Measurements from ENCODE around the gene PMM1. TPM values are rescaled to one million over a fixed set of nuclear protein-coding genes. Genes with fewer than 3 reads are reported as not detected.

PMM1 gene
- total RNA-seq, 1 experiment from 2014 or later: 19.8 TPM

DNA sequence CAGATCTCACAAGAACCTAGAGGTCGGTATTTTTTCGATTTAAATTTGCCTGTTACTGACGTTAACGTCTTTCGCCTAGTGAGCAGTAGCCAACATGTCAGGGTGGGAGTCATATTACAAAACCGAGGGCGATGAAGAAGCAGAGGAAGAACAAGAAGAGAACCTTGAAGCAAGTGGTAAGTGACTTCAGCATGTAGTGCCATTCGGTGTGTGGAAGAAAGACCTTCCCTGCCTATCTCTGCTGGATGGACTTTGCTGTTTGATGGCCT is 32.2 kb upstream of the PMM1 start:
- peak overlapping the region; percentile 95 for H3K4me3 Mint-ChIP-seq
- no peak for TF ChIP-seq CTCF (conservative IDR thresholded peaks at IDR 0.05)
- no CpG with 5 or more reads among the region's 8 CpGs for WGBS (ENCODE audit: extremely low coverage, insufficient read length, low lambda C conversion rate)
- Histone ChIP-seq H3K14ac (ENCODE audit: insufficient read depth, low read length) (0 out of 2 replicates have a peak overlapping the region, but pooled peaks have one; percentile 37), H3K9ac (ENCODE audit: extremely low read depth, insufficient read length, low read length) (peak overlapping the region; percentile 98), H3K79me2 (ENCODE audit: insufficient read depth, low read length) (peaks cover 8% of the 10 kb centered on the region; the same call in 1 of the 2 replicates), H4K91ac (ENCODE audit: insufficient read length, low read depth, low read length) (no peak overlapping the region), H3K56ac (ENCODE audit: insufficient read length, low read depth, low read length) (peak overlapping the region; percentile 18), H3K79me1 (ENCODE audit: insufficient read depth, low read depth, low read length, poor library complexity, severe bottlenecking) (no peaks in the 10 kb centered on the region), H3K4me1 (ENCODE audit: insufficient read depth, low read length) (no peaks in the 10 kb centered on the region), H2AFZ (ENCODE audit: low read length) (no peak overlapping the region), H3K18ac (ENCODE audit: insufficient read length, low read depth, low read length) (no peak overlapping the region), H2BK20ac (ENCODE audit: low read depth, low read length, poor library complexity, severe bottlenecking) (no peak overlapping the region), H3K27me3 (ENCODE audit: insufficient read depth, low read length) (no peaks in the 10 kb centered on the region), H3K9me3 (ENCODE audit: control insufficient read depth, low read depth, low read length) (no peaks in the 10 kb centered on the region), H3K4ac (ENCODE audit: low read depth, low read length) (no peak overlapping the region), H3K27ac (ENCODE audit: insufficient read length, low read depth, low read length) (peak overlapping the region; percentile 84), H3T11ph (ENCODE audit: low read length) (no peak overlapping the region), H2AK5ac (ENCODE audit: insufficient read length, low read length) (no peak overlapping the region), H3K23me2 (ENCODE audit: insufficient read length, low read depth, low read length, poor library complexity, severe bottlenecking) (peaks cover 14% of the 10 kb centered on the region), H4K8ac (replicated peaks; ENCODE audit: insufficient read length, low read depth, low read length) (no peak overlapping the region), H2BK120ac (ENCODE audit: low read depth, low read length, poor library complexity, severe bottlenecking) (no peak overlapping the region), H4K20me1 (ENCODE audit: control insufficient read depth, insufficient read depth, insufficient read length) (no peaks in the 10 kb centered on the region), H4K5ac (ENCODE audit: insufficient read length, low read depth, low read length) (no peak overlapping the region), H2BK15ac (ENCODE audit: low read depth, low read length) (no peak overlapping the region), H2BK12ac (ENCODE audit: insufficient read length, low read depth, low read length) (no peak overlapping the region), H3K23ac (ENCODE audit: insufficient read length, low read depth, low read length) (no peak overlapping the region), H3K4me2 (ENCODE audit: insufficient read depth, insufficient read length, low read length) (peak overlapping the region; percentile 87), H2BK5ac (ENCODE audit: insufficient read length, low read length) (no peak overlapping the region)
- peaks cover 17 to 19% of the 10 kb centered on the region in 2 experiments for H3K4me1 Mint-ChIP-seq
- peak overlapping the region; percentile 99 to 100 (median 99) for H3K27ac Mint-ChIP-seq
- DNase-seq: no peak
- no peaks in the 10 kb centered on the region; a peak in 2 of 5 replicates for H3K9me3 Mint-ChIP-seq
- peaks cover 30 to 43% (median 40%) of the 10 kb centered on the region in 3 experiments for H3K36me3 Mint-ChIP-seq (ENCODE audit: insufficient read depth in 1 of 3, low read depth in 3 of 3)
- no peaks in the 10 kb centered on the region for H3K27me3 Mint-ChIP-seq (ENCODE audit: low read depth)
